Glomerular endothelial cell (primary cell): ENCODE data around the gene SLC22A31. TPM values are rescaled to one million over a fixed set of nuclear protein-coding genes. Genes with fewer than 3 reads are reported as not detected.
"Not testable (repeated sequence)": the region's sequence is repeated elsewhere in the genome, so short reads cannot be mapped to it uniquely, and the experiment has no call there.

ENCODE experiments used
- DNase-seq: peaks from one replicate; pipeline ENCODE4 v3.0.0-alpha.2; 2011; ENCODE audit warnings: low read depth, low spot score; ENCODE audit errors: extremely low read depth
- total RNA-seq: library from RNA; depleted of rRNA; stranded (reverse); fragments of >200 nt; gene quantifications from 2 replicates; pipeline ENCODE4 v1.2.3, GENCODE V29; 2015

SLC22A31 gene
- total RNA-seq, 1 donor from 2014 or later: not detected

- no peak for DNase-seq
These were observed 32.9 kb downstream of the SLC22A31 start for GRCh38 chr16:89167425-89167941.

- DNase-seq: no peak
These were observed 33.5 kb downstream of the SLC22A31 start for GRCh38 chr16:89166696-89167424.

- not testable (repeated sequence) for DNase-seq
These were observed 34.7 kb downstream of the SLC22A31 start for GRCh38 chr16:89165681-89165979.

- no peak for DNase-seq
These were observed 35.3 kb downstream of the SLC22A31 start for GRCh38 chr16:89164847-89165680.

- DNase-seq: no peak
These were observed 35.9 kb downstream of the SLC22A31 start for GRCh38 chr16:89164436-89164835.

GRCh38 chr16:89163297-89163696 lies 37.0 kb downstream of the SLC22A31 start:
- no peak for DNase-seq

- no peak for DNase-seq
These were observed 38.3 kb downstream of the SLC22A31 start for GRCh38 chr16:89161763-89162713.

- no peak for DNase-seq
These were observed 39.2 kb downstream of the SLC22A31 start for GRCh38 chr16:89160977-89161701.

GRCh38 chr16:89159850-89160354 lies 40.4 kb downstream of the SLC22A31 start:
- DNase-seq: no peak

- no peak for DNase-seq
These were observed 41.1 kb downstream of the SLC22A31 start for GRCh38 chr16:89159066-89159849.

GRCh38 chr16:89157778-89158177 lies 42.6 kb downstream of the SLC22A31 start:
- no peak for DNase-seq

- DNase-seq: no peak
These were observed 43.3 kb downstream of the SLC22A31 start for GRCh38 chr16:89156740-89157645.

GRCh38 chr16:89155851-89156739 lies 44.2 kb downstream of the SLC22A31 start:
- no peak for DNase-seq

GRCh38 chr16:89155184-89155679 lies 45.1 kb downstream of the SLC22A31 start:
- DNase-seq: peak; percentile 3

- no peak for DNase-seq
These were observed 45.8 kb downstream of the SLC22A31 start for GRCh38 chr16:89154390-89155183.

- no peak for DNase-seq
These were observed 46.5 kb downstream of the SLC22A31 start for GRCh38 chr16:89153848-89154271.
